LNCAP (cell line): ENCODE results near the gene TAF1D.

Experiments used
- CTCF ChIP-seq: fragments of 450-650 bp; IDR thresholded peaks from 2 replicates; pipeline ENCODE4 v1.5.1; 2017; ENCODE audit warnings: mild to moderate bottlenecking

TAF1D gene

GRCh38 chr11:93715797-93716396 lies 25.4 kb downstream of the TAF1D start:
- no peak for TF ChIP-seq CTCF

DNA sequence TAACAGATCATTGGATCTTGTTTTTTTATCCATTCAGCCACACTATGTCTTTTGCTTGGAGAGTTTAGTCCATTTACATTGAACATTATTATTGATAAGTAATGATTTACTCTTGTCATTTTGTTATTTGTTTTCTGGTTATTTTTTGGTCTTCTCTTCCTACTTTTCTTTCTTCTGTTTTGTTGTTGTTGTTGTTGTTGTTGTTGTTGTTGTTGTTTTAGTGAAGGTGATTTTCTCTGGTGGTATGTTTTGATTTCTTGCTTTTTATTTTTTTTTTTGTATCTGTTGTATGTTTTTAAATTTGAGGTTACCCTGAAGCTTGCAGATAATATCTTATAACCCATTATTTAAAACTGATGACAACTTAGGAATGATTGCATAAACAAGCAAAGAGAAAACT lies 28.6 kb downstream of the TAF1D start:
- TF ChIP-seq CTCF = no peak

DNA sequence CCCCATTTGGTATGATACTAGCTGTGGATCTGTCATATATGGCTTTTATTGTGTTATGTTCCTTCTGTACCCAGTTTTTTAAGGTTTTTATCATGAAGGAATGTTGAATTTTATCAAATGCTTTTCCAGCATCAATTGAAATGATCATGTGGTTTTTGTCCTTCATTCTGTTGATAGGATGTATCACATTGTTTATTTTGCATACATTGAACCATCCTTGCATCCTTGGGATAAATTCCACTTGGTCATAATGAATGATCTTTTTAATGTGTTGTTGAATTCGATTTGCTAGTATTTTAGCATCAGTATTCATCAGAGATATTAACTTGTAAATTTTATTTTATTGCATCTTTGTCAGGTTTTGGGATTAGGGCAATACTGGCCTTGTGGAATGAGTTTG lies 31.1 kb downstream of the TAF1D start:
- no peak for TF ChIP-seq CTCF

- no peak for TF ChIP-seq CTCF
Measured at GRCh38 chr11:93704237-93704636, 37.1 kb downstream of the TAF1D start.

GRCh38 chr11:93700830-93701229 lies 40.5 kb downstream of the TAF1D start:
- TF ChIP-seq CTCF = no peak

- no peak for TF ChIP-seq CTCF
Measured at GRCh38 chr11:93697611-93698010, 43.7 kb downstream of the TAF1D start.

DNA sequence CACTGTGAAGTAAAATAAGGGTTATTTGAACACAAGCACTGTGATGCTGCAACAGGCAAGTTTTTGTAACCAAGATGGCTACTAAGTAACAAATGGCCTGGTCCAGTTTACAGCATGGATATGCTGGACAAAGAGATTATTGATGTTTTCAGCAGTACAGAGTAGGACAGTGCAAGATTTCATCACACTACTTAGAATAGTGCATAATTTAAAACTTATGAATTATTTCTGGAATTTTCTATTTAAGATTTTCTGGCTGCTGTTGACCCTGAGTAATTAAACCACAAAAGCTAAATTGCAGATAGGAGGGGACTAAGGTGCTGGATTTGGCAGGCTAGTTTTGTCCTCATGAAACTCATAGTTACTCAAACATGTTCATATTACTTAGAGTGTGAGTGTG lies 46.7 kb downstream of the TAF1D start:
- no peak for TF ChIP-seq CTCF

- TF ChIP-seq CTCF = no peak
Measured at GRCh38 chr11:93694109-93694508, 47.2 kb downstream of the TAF1D start.
